Fibroblast of lung (primary cell): Measurements from ENCODE around the gene CALHM5. TPM values are rescaled to one million over a fixed set of nuclear protein-coding genes. Genes with fewer than 3 reads are reported as not detected.

Experiments
- DNase-seq, 2 donors: peaks; one replicate each; pipeline versions ENCODE4 v3.0.0 to v3.0.0-alpha.2; 2010; ENCODE audit warnings: low read depth in 2 of 2
- H2AFZ ChIP-seq: 2 replicates; pipeline ENCODE4 v1.5.1; 2012; ENCODE audit warnings: low read length, control low read depth, inconsistent platforms
- H3K27ac ChIP-seq: 2 replicates; pipeline ENCODE4 v1.5.1; 2011; ENCODE audit warnings: low read length, control low read depth; ENCODE audit not compliant: insufficient read depth
- H3K27me3 ChIP-seq: 2 replicates; pipeline ENCODE4 v1.5.1; 2011; ENCODE audit warnings: mild to moderate bottlenecking, low read length; ENCODE audit not compliant: control insufficient read depth, insufficient read depth
- H3K36me3 ChIP-seq: 2 replicates; pipeline ENCODE4 v1.5.1; 2011; ENCODE audit warnings: low read length; ENCODE audit not compliant: control insufficient read depth, insufficient read depth
- H3K4me1 ChIP-seq: 2 replicates; pipeline ENCODE4 v1.5.1; 2011; ENCODE audit warnings: low read length; ENCODE audit not compliant: control insufficient read depth, insufficient read depth; ENCODE audit errors: extremely low read depth
- H3K4me2 ChIP-seq: 2 replicates; pipeline ENCODE4 v1.5.1; 2011; ENCODE audit warnings: low read length, control low read depth; ENCODE audit not compliant: insufficient read depth; ENCODE audit errors: extremely low read depth
- H3K4me3 ChIP-seq, 4 experiments: fragments of 200-600 bp in 1 of 4; sonication (generic) in 1 of 4; replicated peaks in 1 of 4; 2 replicates each; pipeline ENCODE4 v1.5.1; 2011 to 2016; ENCODE audit warnings: low read length in 4 of 4, low read depth in 3 of 4, mild to moderate bottlenecking in 3 of 4, control low read depth in 2 of 4, inconsistent platforms in 1 of 4, mixed read lengths in 1 of 4; ENCODE audit not compliant: insufficient read depth in 1 of 4; ENCODE audit errors: control extremely low read depth in 1 of 4
- H3K79me2 ChIP-seq: 2 replicates; pipeline ENCODE4 v1.5.1; 2012; ENCODE audit warnings: mild to moderate bottlenecking, low read length, inconsistent platforms; ENCODE audit not compliant: control insufficient read depth, insufficient read depth
- H3K9ac ChIP-seq: 2 replicates; pipeline ENCODE4 v1.5.1; 2011; ENCODE audit warnings: mild to moderate bottlenecking, low read length, control low read depth; ENCODE audit not compliant: insufficient read depth
- H3K9me3 ChIP-seq: 2 replicates; pipeline ENCODE4 v1.5.1; 2012; ENCODE audit warnings: low read depth, low read length; ENCODE audit not compliant: control insufficient read depth, insufficient read depth
- H4K20me1 ChIP-seq: 2 replicates; pipeline ENCODE4 v1.5.1; 2011; ENCODE audit warnings: low read length; ENCODE audit not compliant: control insufficient read depth, insufficient read depth; ENCODE audit errors: extremely low read depth
- CTCF ChIP-seq, 2 donors: IDR thresholded peaks in 1 of 2; conservative IDR thresholded peaks in 1 of 2; 1 replicate in 1 of 2; 2 replicates in 1 of 2; pipeline ENCODE4 v1.5.1; 2011 to 2012; ENCODE audit warnings: low read length in 2 of 2, control low read depth in 1 of 2, inconsistent platforms in 1 of 2, low read depth in 1 of 2, mild to moderate bottlenecking in 1 of 2
- EZH2 ChIP-seq: IDR thresholded peaks from 2 replicates; pipeline ENCODE4 v1.5.1; 2012; ENCODE audit warnings: low read length, control low read depth, mild to moderate bottlenecking; ENCODE audit errors: missing control alignments
- polyA plus RNA-seq, 2 donors: library from polyadenylated mRNA; depleted of rRNA in 1 of 2; stranded (reverse) in 1 of 2; unstranded in 1 of 2; fragments of >200 nt; gene quantifications; 2 replicates each; pipeline ENCODE4 v1.2.1, GENCODE V29; 2011 to 2012; ENCODE audit warnings: missing spikeins in 1 of 2
- total RNA-seq: library from RNA; depleted of rRNA; stranded (reverse); fragments of >200 nt; gene quantifications from 2 replicates; pipeline ENCODE4 v1.2.1, GENCODE V29; 2014

CALHM5 gene
- total and polyA plus RNA-seq, 2 donors (not counting 1 experiment from before 2014, with no cell fraction given), result 4.1 to 8.3 TPM

GRCh38 chr6:116514111-116514510 is 2.7 kb downstream of the CALHM5 start:
- peak overlapping the region in 1 of 4 experiments; percentile 67 for H3K4me3 ChIP-seq
- no peaks in the 10 kb centered on the region for H3K9me3 ChIP-seq
- H3K9ac ChIP-seq, result no peak overlapping the region
- H4K20me1 ChIP-seq, result no peaks in the 10 kb centered on the region
- DNase-seq, result no peak
- TF ChIP-seq EZH2, result no peak
- TF ChIP-seq CTCF (conservative IDR thresholded peaks at IDR 0.05 in 1 of 2, IDR thresholded peaks at IDR 0.05 in 1 of 2; ENCODE audit: low read depth in 1 of 2, low read length in 2 of 2), result no peak
- peaks cover 2% of the 10 kb centered on the region for H3K36me3 ChIP-seq
- no peak overlapping the region for H2AFZ ChIP-seq
- no peak overlapping the region for H3K27ac ChIP-seq
- H3K4me2 ChIP-seq, result no peak overlapping the region
- H3K79me2 ChIP-seq, result peaks cover 11% of the 10 kb centered on the region
- H3K27me3 ChIP-seq, result no peaks in the 10 kb centered on the region
- H3K4me1 ChIP-seq, result no peaks in the 10 kb centered on the region

- H3K4me1 ChIP-seq, result no peaks in the 10 kb centered on the region
- no peaks in the 10 kb centered on the region for H3K27me3 ChIP-seq
- peaks cover 2% of the 10 kb centered on the region for H3K36me3 ChIP-seq
- no peak overlapping the region for H3K27ac ChIP-seq
- no peak for TF ChIP-seq CTCF (conservative IDR thresholded peaks at IDR 0.05 in 1 of 2, IDR thresholded peaks at IDR 0.05 in 1 of 2; ENCODE audit: low read depth in 1 of 2, low read length in 2 of 2)
- TF ChIP-seq EZH2, result no peak
- no peak overlapping the region for H3K4me3 ChIP-seq
- DNase-seq, result no peak
- H4K20me1 ChIP-seq, result no peaks in the 10 kb centered on the region
- no peak overlapping the region for H3K9ac ChIP-seq
- peaks cover 11% of the 10 kb centered on the region for H3K79me2 ChIP-seq
- H3K4me2 ChIP-seq, result no peak overlapping the region
- no peak overlapping the region for H2AFZ ChIP-seq
- no peaks in the 10 kb centered on the region for H3K9me3 ChIP-seq
These were observed 3.7 kb downstream of the CALHM5 start for GRCh38 chr6:116515141-116515540.

DNA sequence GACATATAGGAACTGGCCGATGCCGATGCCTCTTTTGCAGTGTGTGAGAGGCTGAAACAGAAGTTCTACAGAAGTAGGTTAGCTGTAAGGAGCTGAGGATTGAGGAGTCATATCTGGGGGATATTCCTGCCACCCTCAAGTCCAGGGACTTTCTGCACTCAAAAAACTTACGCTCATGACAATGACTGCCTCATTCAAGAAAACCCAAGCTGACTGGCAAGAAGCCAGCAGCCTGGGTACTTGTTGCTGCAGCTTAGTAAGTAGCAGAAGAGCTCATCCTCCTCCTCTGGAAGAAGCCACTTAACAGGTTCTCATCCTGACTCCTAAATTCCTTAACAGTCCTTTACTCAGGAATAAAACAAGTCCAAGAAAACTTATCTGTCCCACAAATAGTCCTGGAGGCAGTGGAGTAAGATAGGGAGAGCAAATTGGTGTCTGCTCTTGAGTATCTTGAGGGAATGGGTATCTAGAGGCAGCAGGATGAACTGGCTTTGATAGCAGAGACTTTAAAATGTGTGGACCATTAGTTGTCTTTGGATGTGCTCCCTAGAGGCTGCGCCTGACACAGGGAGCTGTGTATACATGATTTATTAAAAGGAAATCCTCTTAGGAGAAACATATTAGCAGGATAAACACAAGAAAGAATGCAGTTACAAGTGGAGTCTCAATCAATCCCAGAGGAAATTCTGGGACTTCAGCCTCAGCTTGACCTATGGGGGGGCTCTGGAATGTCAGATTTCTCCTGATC is 7.4 kb downstream of the CALHM5 start:
- H3K79me2 ChIP-seq, result peaks cover 4% of the 10 kb centered on the region
- DNase-seq, result peak in 1 of 2 donors; percentile 15
- no peaks in the 10 kb centered on the region for H4K20me1 ChIP-seq
- H3K4me1 ChIP-seq, result no peaks in the 10 kb centered on the region
- H3K9ac ChIP-seq, result no peak overlapping the region
- H3K9me3 ChIP-seq, result no peaks in the 10 kb centered on the region
- no peaks in the 10 kb centered on the region for H3K27me3 ChIP-seq
- H3K36me3 ChIP-seq, result peaks cover 2% of the 10 kb centered on the region
- H3K27ac ChIP-seq, result no peak overlapping the region
- H2AFZ ChIP-seq, result no peak overlapping the region
- H3K4me2 ChIP-seq, result no peak overlapping the region
- TF ChIP-seq EZH2 (no peak), CTCF (conservative IDR thresholded peaks at IDR 0.05 in 1 of 2, IDR thresholded peaks at IDR 0.05 in 1 of 2; ENCODE audit: low read depth in 1 of 2, low read length in 2 of 2) (no peak)
- no peak overlapping the region for H3K4me3 ChIP-seq
